Activated T-cell treated with anti-CD3 and anti-CD28 coated beads, Interleukin-2, amount 50 U/mL, for 24 hours (primary cell): ENCODE data around the gene ZFP64.

Experiments used
- DNase-seq: peaks from one replicate; pipeline ENCODE4 v3.0.0-alpha.2; 2020
- H3K27ac Mint-ChIP-seq: 2 replicates; pipeline ENCODE4 v1.8.0; 2020; ENCODE audit warnings: mild to moderate bottlenecking, mixed read lengths
- H3K27me3 Mint-ChIP-seq: 2 replicates; pipeline ENCODE4 v1.8.0; 2020; ENCODE audit warnings: mixed read lengths
- H3K36me3 Mint-ChIP-seq: 2 replicates; pipeline ENCODE4 v1.8.0; 2020; ENCODE audit warnings: low read depth, mixed read lengths
- H3K4me1 Mint-ChIP-seq: 2 replicates; pipeline ENCODE4 v1.8.0; 2020; ENCODE audit warnings: low read depth, mixed read lengths
- H3K4me3 Mint-ChIP-seq: 2 replicates; pipeline ENCODE4 v1.8.0; 2020; ENCODE audit warnings: mild to moderate bottlenecking, moderate library complexity, mixed read lengths
- H3K9me3 Mint-ChIP-seq: 2 replicates; pipeline ENCODE4 v1.8.0; 2020; ENCODE audit warnings: mixed read lengths

The ZFP64 gene

GRCh38 chr20:52129611-52130010, 62.0 kb downstream of the ZFP64 start:
- no peak overlapping the region for H3K27ac Mint-ChIP-seq
- H3K4me3 Mint-ChIP-seq = no peak overlapping the region
- H3K27me3 Mint-ChIP-seq = no peaks in the 10 kb centered on the region
- no peaks in the 10 kb centered on the region for H3K9me3 Mint-ChIP-seq
- H3K36me3 Mint-ChIP-seq = no peaks in the 10 kb centered on the region
- H3K4me1 Mint-ChIP-seq = peaks cover 2% of the 10 kb centered on the region
- DNase-seq = no peak

- no peak for DNase-seq
- H3K9me3 Mint-ChIP-seq = no peaks in the 10 kb centered on the region
- peaks cover 2% of the 10 kb centered on the region for H3K4me1 Mint-ChIP-seq
- H3K36me3 Mint-ChIP-seq = no peaks in the 10 kb centered on the region
- H3K27me3 Mint-ChIP-seq = no peaks in the 10 kb centered on the region
- H3K27ac Mint-ChIP-seq = no peak overlapping the region
- no peak overlapping the region for H3K4me3 Mint-ChIP-seq
These were observed 64.3 kb downstream of the ZFP64 start for GRCh38 chr20:52127309-52127708.

GRCh38 chr20:52124821-52125220, 66.8 kb downstream of the ZFP64 start:
- Mint-ChIP-seq H3K9me3 (no peaks in the 10 kb centered on the region), H3K36me3 (peaks cover 2% of the 10 kb centered on the region), H3K4me1 (peaks cover 2% of the 10 kb centered on the region), H3K4me3 (no peak overlapping the region), H3K27me3 (no peaks in the 10 kb centered on the region), H3K27ac (no peak overlapping the region)
- no peak for DNase-seq

GRCh38 chr20:52118696-52119095, 72.9 kb downstream of the ZFP64 start:
- DNase-seq = no peak
- H3K27me3 Mint-ChIP-seq = no peaks in the 10 kb centered on the region
- H3K9me3 Mint-ChIP-seq = no peaks in the 10 kb centered on the region
- H3K4me1 Mint-ChIP-seq = no peaks in the 10 kb centered on the region
- H3K27ac Mint-ChIP-seq = no peak overlapping the region
- H3K36me3 Mint-ChIP-seq = peaks cover 8% of the 10 kb centered on the region
- no peak overlapping the region for H3K4me3 Mint-ChIP-seq

GRCh38 chr20:52118016-52118623, 73.5 kb downstream of the ZFP64 start:
- Mint-ChIP-seq H3K4me3 (no peak overlapping the region), H3K27me3 (no peaks in the 10 kb centered on the region), H3K36me3 (peaks cover 8% of the 10 kb centered on the region), H3K27ac (no peak overlapping the region), H3K4me1 (no peaks in the 10 kb centered on the region), H3K9me3 (no peaks in the 10 kb centered on the region)
- no peak for DNase-seq

- H3K27me3 Mint-ChIP-seq = peaks cover 19% of the 10 kb centered on the region
- no peak for DNase-seq
- no peak overlapping the region for H3K27ac Mint-ChIP-seq
- peaks cover 6% of the 10 kb centered on the region for H3K4me1 Mint-ChIP-seq
- no peaks in the 10 kb centered on the region for H3K9me3 Mint-ChIP-seq
- H3K36me3 Mint-ChIP-seq = peaks cover 2% of the 10 kb centered on the region
- no peak overlapping the region for H3K4me3 Mint-ChIP-seq
These were observed 81.1 kb downstream of the ZFP64 start for GRCh38 chr20:52110456-52110855.

GRCh38 chr20:52105442-52106422, 85.8 kb downstream of the ZFP64 start:
- Mint-ChIP-seq H3K27me3 (peaks cover 50% of the 10 kb centered on the region), H3K4me1 (peaks cover 28% of the 10 kb centered on the region)

GRCh38 chr20:52104546-52105441, 86.8 kb downstream of the ZFP64 start:
- Mint-ChIP-seq H3K9me3 (no peaks in the 10 kb centered on the region), H3K4me1 (peaks cover 28% of the 10 kb centered on the region), H3K36me3 (no peaks in the 10 kb centered on the region), H3K27ac (no peak overlapping the region), H3K4me3 (peak overlapping the region; percentile 68), H3K27me3 (peaks cover 50% of the 10 kb centered on the region)
- DNase-seq = peak; percentile 36

More at GRCh38 chr20:52105442-52106422, 85.8 kb downstream of the ZFP64 start:
- no peaks in the 10 kb centered on the region for H3K9me3 Mint-ChIP-seq
- H3K27ac Mint-ChIP-seq = no peak overlapping the region
- peak; percentile 48 for DNase-seq
- peak overlapping the region; percentile 65 for H3K4me3 Mint-ChIP-seq
- peaks cover under 1% of the 10 kb centered on the region for H3K36me3 Mint-ChIP-seq

GRCh38 chr20:52103913-52104545, 87.5 kb downstream of the ZFP64 start:
- no peak overlapping the region for H3K27ac Mint-ChIP-seq
- H3K4me1 Mint-ChIP-seq = peaks cover 28% of the 10 kb centered on the region
- no peaks in the 10 kb centered on the region for H3K36me3 Mint-ChIP-seq
- peaks cover 50% of the 10 kb centered on the region for H3K27me3 Mint-ChIP-seq
- H3K4me3 Mint-ChIP-seq = peak overlapping the region; percentile 68
- DNase-seq = peak; percentile 32
- no peaks in the 10 kb centered on the region for H3K9me3 Mint-ChIP-seq

- Mint-ChIP-seq H3K27ac (no peak overlapping the region), H3K27me3 (peaks cover 50% of the 10 kb centered on the region), H3K36me3 (no peaks in the 10 kb centered on the region), H3K4me1 (peaks cover 28% of the 10 kb centered on the region), H3K9me3 (no peaks in the 10 kb centered on the region), H3K4me3 (peak overlapping the region; percentile 68)
- DNase-seq = peak; percentile 38
These were observed 88.2 kb downstream of the ZFP64 start for GRCh38 chr20:52103335-52103912.

- Mint-ChIP-seq H3K27me3 (peaks cover 50% of the 10 kb centered on the region), H3K9me3 (no peaks in the 10 kb centered on the region), H3K4me1 (peaks cover 28% of the 10 kb centered on the region), H3K36me3 (no peaks in the 10 kb centered on the region), H3K4me3 (no peak overlapping the region), H3K27ac (no peak overlapping the region)
- no peak for DNase-seq
These were observed 89.0 kb downstream of the ZFP64 start for GRCh38 chr20:52102559-52102958.

GRCh38 chr20:52102126-52102525, 89.5 kb downstream of the ZFP64 start:
- Mint-ChIP-seq H3K4me1 (peaks cover 28% of the 10 kb centered on the region), H3K4me3 (no peak overlapping the region), H3K9me3 (no peaks in the 10 kb centered on the region), H3K27me3 (peaks cover 48% of the 10 kb centered on the region), H3K27ac (no peak overlapping the region), H3K36me3 (no peaks in the 10 kb centered on the region)
- no peak for DNase-seq
